WTC11 (cell line): Measurements from ENCODE around the gene GABRR2.

Experiments
- CREM ChIP-seq: sonication (generic); formaldehyde crosslinking; IDR thresholded peaks from 2 replicates; pipeline ENCODE4 v1.8.1; 2022; ENCODE audit warnings: mild to moderate bottlenecking, missing genetic modification reagents, moderate library complexity
- ESRRA ChIP-seq: sonication (generic); formaldehyde crosslinking; IDR thresholded peaks from 2 replicates; pipeline ENCODE4 v1.8.1; 2022; ENCODE audit warnings: mild to moderate bottlenecking, missing genetic modification reagents, borderline replicate concordance
- NFYB ChIP-seq: sonication (generic); formaldehyde crosslinking; conservative IDR thresholded peaks from 2 replicates; pipeline ENCODE4 v1.8.0; 2022; ENCODE audit warnings: low read depth, missing genetic modification reagents
- OVOL2 ChIP-seq: fragments of 250-450 bp; sonication (Bioruptor Pico); IDR thresholded peaks from 2 replicates; pipeline ENCODE4 v1.9.0; 2021; ENCODE audit warnings: mild to moderate bottlenecking, borderline replicate concordance
- SP1 ChIP-seq: sonication (generic); formaldehyde crosslinking; conservative IDR thresholded peaks from 2 replicates; pipeline ENCODE4 v1.8.1; 2022; ENCODE audit warnings: missing genetic modification reagents
- ZNF138 ChIP-seq: sonication (generic); formaldehyde crosslinking; conservative IDR thresholded peaks from 2 replicates; pipeline ENCODE4 v1.8.1; 2022; ENCODE audit warnings: mild to moderate bottlenecking, moderate library complexity, missing genetic modification reagents
- ZNF219 ChIP-seq: sonication (generic); formaldehyde crosslinking; IDR thresholded peaks from 2 replicates; pipeline ENCODE4 v1.8.0; 2023; ENCODE audit warnings: missing genetic modification reagents, mild to moderate bottlenecking, borderline replicate concordance
- ZNF263 ChIP-seq: sonication (generic); formaldehyde crosslinking; IDR thresholded peaks from 2 replicates; pipeline ENCODE4 v1.8.1; 2022; ENCODE audit warnings: low read depth, mild to moderate bottlenecking, moderate library complexity, missing genetic modification reagents
- TF ChIP-seq, protein P1 (sequence below): fragments of 200-600 bp; IDR thresholded peaks from 2 replicates; pipeline ENCODE4 v1.8.0; 2022; ENCODE audit warnings: antibody characterized with exemption
- TF ChIP-seq, protein P2 (sequence below): sonication (generic); formaldehyde crosslinking; IDR thresholded peaks from 2 replicates; pipeline ENCODE4 v1.8.1; 2023; ENCODE audit warnings: mild to moderate bottlenecking, missing genetic modification reagents, moderate library complexity
- TF ChIP-seq, protein P3 (sequence below): sonication (generic); formaldehyde crosslinking; IDR thresholded peaks from 2 replicates; pipeline ENCODE4 v1.8.0; 2023; ENCODE audit warnings: missing genetic modification reagents, mild to moderate bottlenecking, borderline replicate concordance
- TF ChIP-seq, protein P4 (sequence below): sonication (generic); formaldehyde crosslinking; IDR thresholded peaks from 2 replicates; pipeline ENCODE4 v1.8.1; 2022; ENCODE audit warnings: mild to moderate bottlenecking, moderate library complexity, missing genetic modification reagents

DNA sequence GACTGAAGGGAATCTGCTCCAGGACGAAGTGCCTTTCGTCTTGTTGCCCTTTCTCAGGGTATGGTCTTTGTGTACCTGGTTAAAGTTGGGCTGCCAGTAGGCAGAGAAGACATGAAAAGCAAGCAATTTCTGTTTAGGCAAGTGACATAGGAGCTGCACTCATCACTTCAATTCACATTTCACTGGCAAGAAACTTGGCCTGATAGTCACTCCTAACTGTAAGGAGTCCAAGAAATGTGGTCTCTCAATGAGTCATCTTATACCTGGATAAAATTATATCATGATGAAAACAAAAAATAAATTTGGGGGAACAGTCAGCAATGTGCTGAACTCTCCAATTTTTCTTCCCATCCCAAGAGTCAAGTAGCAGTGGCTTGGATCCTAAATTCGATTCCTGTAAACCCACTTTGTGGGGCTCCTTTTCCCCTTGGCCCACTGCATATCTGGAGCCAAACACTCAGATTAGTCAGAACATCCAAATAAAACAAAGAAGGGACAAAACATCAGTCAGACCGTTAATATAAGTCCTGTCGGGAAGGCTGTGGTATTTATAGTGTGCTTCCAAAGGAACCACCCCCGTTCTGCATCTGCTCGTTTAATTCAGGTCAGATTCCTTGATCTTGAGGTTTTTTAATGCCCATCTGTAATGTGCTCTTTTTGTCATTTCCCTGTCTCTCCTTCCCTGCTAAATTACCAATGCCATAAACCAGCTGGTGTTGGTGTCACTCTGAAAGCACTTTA, 93.0 kb downstream of the GABRR2 start:
- TF ChIP-seq, protein P1, sequence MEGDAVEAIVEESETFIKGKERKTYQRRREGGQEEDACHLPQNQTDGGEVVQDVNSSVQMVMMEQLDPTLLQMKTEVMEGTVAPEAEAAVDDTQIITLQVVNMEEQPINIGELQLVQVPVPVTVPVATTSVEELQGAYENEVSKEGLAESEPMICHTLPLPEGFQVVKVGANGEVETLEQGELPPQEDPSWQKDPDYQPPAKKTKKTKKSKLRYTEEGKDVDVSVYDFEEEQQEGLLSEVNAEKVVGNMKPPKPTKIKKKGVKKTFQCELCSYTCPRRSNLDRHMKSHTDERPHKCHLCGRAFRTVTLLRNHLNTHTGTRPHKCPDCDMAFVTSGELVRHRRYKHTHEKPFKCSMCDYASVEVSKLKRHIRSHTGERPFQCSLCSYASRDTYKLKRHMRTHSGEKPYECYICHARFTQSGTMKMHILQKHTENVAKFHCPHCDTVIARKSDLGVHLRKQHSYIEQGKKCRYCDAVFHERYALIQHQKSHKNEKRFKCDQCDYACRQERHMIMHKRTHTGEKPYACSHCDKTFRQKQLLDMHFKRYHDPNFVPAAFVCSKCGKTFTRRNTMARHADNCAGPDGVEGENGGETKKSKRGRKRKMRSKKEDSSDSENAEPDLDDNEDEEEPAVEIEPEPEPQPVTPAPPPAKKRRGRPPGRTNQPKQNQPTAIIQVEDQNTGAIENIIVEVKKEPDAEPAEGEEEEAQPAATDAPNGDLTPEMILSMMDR = no peak
- TF ChIP-seq OVOL2 (CRISPR knock-in tag) (no peak), SP1 (CRISPR knock-in tag) (no peak), CREM (CRISPR knock-in tag) (no peak), ZNF138 (CRISPR knock-in tag) (no peak), ESRRA (no peak), NFYB (CRISPR knock-in tag) (no peak), ZNF219 (no peak), ZNF263 (no peak)
- TF ChIP-seq, protein P2, sequence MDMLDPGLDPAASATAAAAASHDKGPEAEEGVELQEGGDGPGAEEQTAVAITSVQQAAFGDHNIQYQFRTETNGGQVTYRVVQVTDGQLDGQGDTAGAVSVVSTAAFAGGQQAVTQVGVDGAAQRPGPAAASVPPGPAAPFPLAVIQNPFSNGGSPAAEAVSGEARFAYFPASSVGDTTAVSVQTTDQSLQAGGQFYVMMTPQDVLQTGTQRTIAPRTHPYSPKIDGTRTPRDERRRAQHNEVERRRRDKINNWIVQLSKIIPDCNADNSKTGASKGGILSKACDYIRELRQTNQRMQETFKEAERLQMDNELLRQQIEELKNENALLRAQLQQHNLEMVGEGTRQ = no peak
- TF ChIP-seq, protein P3, sequence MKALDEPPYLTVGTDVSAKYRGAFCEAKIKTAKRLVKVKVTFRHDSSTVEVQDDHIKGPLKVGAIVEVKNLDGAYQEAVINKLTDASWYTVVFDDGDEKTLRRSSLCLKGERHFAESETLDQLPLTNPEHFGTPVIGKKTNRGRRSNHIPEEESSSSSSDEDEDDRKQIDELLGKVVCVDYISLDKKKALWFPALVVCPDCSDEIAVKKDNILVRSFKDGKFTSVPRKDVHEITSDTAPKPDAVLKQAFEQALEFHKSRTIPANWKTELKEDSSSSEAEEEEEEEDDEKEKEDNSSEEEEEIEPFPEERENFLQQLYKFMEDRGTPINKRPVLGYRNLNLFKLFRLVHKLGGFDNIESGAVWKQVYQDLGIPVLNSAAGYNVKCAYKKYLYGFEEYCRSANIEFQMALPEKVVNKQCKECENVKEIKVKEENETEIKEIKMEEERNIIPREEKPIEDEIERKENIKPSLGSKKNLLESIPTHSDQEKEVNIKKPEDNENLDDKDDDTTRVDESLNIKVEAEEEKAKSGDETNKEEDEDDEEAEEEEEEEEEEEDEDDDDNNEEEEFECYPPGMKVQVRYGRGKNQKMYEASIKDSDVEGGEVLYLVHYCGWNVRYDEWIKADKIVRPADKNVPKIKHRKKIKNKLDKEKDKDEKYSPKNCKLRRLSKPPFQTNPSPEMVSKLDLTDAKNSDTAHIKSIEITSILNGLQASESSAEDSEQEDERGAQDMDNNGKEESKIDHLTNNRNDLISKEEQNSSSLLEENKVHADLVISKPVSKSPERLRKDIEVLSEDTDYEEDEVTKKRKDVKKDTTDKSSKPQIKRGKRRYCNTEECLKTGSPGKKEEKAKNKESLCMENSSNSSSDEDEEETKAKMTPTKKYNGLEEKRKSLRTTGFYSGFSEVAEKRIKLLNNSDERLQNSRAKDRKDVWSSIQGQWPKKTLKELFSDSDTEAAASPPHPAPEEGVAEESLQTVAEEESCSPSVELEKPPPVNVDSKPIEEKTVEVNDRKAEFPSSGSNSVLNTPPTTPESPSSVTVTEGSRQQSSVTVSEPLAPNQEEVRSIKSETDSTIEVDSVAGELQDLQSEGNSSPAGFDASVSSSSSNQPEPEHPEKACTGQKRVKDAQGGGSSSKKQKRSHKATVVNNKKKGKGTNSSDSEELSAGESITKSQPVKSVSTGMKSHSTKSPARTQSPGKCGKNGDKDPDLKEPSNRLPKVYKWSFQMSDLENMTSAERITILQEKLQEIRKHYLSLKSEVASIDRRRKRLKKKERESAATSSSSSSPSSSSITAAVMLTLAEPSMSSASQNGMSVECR = no peak
- TF ChIP-seq, protein P4, sequence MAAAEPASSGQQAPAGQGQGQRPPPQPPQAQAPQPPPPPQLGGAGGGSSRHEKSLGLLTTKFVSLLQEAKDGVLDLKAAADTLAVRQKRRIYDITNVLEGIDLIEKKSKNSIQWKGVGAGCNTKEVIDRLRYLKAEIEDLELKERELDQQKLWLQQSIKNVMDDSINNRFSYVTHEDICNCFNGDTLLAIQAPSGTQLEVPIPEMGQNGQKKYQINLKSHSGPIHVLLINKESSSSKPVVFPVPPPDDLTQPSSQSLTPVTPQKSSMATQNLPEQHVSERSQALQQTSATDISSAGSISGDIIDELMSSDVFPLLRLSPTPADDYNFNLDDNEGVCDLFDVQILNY = no peak
